ENCODE measurements around the gene MRGPRX2. TPM values are rescaled to one million over a fixed set of nuclear protein-coding genes. Genes with fewer than 3 reads are reported as not detected.

The MRGPRX2 gene
- total and polyA plus RNA-seq, 2 experiments from 2014 or later: not detected

DNA sequence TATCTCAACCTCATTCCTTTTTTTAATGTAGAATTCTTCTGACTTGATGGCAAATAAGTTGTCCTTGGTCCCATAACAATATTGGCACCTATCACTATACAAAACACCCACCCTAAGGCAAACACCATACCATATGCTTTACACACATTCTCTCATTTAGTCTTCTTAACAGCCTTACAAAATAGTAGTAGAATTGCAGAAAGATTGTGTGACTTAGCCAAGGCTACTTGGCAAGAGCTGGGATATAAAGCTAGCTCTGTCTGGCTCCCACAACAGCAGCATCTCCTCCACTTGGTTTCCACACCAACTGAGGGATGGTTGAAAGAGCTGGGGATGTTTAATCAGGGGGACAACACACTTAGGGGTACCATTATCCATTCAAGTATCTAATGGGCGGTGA lies 46.6 kb upstream of the MRGPRX2 start:
- H3F3A ChIP-seq (replicated peaks; ENCODE audit: low read depth): no peaks in the 10 kb centered on the region
- no peaks in the 10 kb centered on the region for H3K27me3 ChIP-seq (ENCODE audit: insufficient read depth)
- peaks cover 2% of the 10 kb centered on the region for H3K27me3 Mint-ChIP-seq (ENCODE audit: insufficient read depth, low read depth, poor library complexity)
- H3K4me1 Mint-ChIP-seq: peaks cover 13% of the 10 kb centered on the region
- peaks cover 14% of the 10 kb centered on the region for H3K9me2 ChIP-seq (ENCODE audit: insufficient read depth)
- H3K36me3 ChIP-seq (ENCODE audit: insufficient read depth): no peaks in the 10 kb centered on the region
- DNase-seq (ENCODE audit: low spot score): no peak
- H4K20me1 ChIP-seq (replicated peaks; ENCODE audit: insufficient read depth): no peaks in the 10 kb centered on the region
- TF ChIP-seq EZH2 (IDR thresholded peaks at IDR 0.05; ENCODE audit: low read depth, unreplicated experiment): no peak
- no peak for TF ChIP-seq POLR2AphosphoS5 (IDR thresholded peaks at IDR 0.05; ENCODE audit: low read depth)
- TF ChIP-seq, protein P1, sequence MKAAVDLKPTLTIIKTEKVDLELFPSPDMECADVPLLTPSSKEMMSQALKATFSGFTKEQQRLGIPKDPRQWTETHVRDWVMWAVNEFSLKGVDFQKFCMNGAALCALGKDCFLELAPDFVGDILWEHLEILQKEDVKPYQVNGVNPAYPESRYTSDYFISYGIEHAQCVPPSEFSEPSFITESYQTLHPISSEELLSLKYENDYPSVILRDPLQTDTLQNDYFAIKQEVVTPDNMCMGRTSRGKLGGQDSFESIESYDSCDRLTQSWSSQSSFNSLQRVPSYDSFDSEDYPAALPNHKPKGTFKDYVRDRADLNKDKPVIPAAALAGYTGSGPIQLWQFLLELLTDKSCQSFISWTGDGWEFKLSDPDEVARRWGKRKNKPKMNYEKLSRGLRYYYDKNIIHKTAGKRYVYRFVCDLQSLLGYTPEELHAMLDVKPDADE (IDR thresholded peaks at IDR 0.05): no peak
- no peak for TF ChIP-seq CREB1 (CRISPR knock-in tag; IDR thresholded peaks at IDR 0.05; ENCODE audit: low read depth)
- TF ChIP-seq, protein P2, sequence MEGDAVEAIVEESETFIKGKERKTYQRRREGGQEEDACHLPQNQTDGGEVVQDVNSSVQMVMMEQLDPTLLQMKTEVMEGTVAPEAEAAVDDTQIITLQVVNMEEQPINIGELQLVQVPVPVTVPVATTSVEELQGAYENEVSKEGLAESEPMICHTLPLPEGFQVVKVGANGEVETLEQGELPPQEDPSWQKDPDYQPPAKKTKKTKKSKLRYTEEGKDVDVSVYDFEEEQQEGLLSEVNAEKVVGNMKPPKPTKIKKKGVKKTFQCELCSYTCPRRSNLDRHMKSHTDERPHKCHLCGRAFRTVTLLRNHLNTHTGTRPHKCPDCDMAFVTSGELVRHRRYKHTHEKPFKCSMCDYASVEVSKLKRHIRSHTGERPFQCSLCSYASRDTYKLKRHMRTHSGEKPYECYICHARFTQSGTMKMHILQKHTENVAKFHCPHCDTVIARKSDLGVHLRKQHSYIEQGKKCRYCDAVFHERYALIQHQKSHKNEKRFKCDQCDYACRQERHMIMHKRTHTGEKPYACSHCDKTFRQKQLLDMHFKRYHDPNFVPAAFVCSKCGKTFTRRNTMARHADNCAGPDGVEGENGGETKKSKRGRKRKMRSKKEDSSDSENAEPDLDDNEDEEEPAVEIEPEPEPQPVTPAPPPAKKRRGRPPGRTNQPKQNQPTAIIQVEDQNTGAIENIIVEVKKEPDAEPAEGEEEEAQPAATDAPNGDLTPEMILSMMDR (conservative IDR thresholded peaks at IDR 0.05; ENCODE audit: low read depth in 2 of 2): no peak
- TF ChIP-seq, protein P3, sequence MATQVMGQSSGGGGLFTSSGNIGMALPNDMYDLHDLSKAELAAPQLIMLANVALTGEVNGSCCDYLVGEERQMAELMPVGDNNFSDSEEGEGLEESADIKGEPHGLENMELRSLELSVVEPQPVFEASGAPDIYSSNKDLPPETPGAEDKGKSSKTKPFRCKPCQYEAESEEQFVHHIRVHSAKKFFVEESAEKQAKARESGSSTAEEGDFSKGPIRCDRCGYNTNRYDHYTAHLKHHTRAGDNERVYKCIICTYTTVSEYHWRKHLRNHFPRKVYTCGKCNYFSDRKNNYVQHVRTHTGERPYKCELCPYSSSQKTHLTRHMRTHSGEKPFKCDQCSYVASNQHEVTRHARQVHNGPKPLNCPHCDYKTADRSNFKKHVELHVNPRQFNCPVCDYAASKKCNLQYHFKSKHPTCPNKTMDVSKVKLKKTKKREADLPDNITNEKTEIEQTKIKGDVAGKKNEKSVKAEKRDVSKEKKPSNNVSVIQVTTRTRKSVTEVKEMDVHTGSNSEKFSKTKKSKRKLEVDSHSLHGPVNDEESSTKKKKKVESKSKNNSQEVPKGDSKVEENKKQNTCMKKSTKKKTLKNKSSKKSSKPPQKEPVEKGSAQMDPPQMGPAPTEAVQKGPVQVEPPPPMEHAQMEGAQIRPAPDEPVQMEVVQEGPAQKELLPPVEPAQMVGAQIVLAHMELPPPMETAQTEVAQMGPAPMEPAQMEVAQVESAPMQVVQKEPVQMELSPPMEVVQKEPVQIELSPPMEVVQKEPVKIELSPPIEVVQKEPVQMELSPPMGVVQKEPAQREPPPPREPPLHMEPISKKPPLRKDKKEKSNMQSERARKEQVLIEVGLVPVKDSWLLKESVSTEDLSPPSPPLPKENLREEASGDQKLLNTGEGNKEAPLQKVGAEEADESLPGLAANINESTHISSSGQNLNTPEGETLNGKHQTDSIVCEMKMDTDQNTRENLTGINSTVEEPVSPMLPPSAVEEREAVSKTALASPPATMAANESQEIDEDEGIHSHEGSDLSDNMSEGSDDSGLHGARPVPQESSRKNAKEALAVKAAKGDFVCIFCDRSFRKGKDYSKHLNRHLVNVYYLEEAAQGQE (IDR thresholded peaks at IDR 0.05; ENCODE audit: unreplicated experiment): no peak
- no peak for TF ChIP-seq JUNB (IDR thresholded peaks at IDR 0.05; ENCODE audit: unreplicated experiment)
- no peak for TF ChIP-seq NANOG (IDR thresholded peaks at IDR 0.05; ENCODE audit: borderline replicate concordance)
- no peak for TF ChIP-seq STAT1 (IDR thresholded peaks at IDR 0.05; ENCODE audit: unreplicated experiment)
- TF ChIP-seq ZNF462 (CRISPR knock-in tag; IDR thresholded peaks at IDR 0.05): no peak
- no peak for TF ChIP-seq EZH2phosphoT487 (IDR thresholded peaks at IDR 0.05; ENCODE audit: unreplicated experiment)
- no peak for TF ChIP-seq ZNF331 (CRISPR knock-in tag; IDR thresholded peaks at IDR 0.05; ENCODE audit: low read depth)
- no peak for TF ChIP-seq ZNF114 (CRISPR knock-in tag; IDR thresholded peaks at IDR 0.05)
- no peak overlapping the region for H3K4me2 ChIP-seq
- H3K27ac ChIP-seq (ENCODE audit: low read depth): no peak overlapping the region
- no peaks in the 10 kb centered on the region for H3K79me2 ChIP-seq (replicated peaks; ENCODE audit: insufficient read depth)
- no peak overlapping the region for H3K4me3 Mint-ChIP-seq
- no peak overlapping the region for H3K27ac Mint-ChIP-seq
- H3K9me3 Mint-ChIP-seq: no peaks in the 10 kb centered on the region
- H3K4me1 ChIP-seq (ENCODE audit: insufficient read depth): peaks cover 10% of the 10 kb centered on the region; the same call in 1 of the 2 replicates
- H2AFZ ChIP-seq: no peak overlapping the region
- H3K36me3 Mint-ChIP-seq (ENCODE audit: low read depth): no peaks in the 10 kb centered on the region
- no peak for ATAC-seq
- H3K4me3 ChIP-seq: no peak overlapping the region
